Measurements from ENCODE around the gene ABCF2.

The ABCF2 gene

DNA sequence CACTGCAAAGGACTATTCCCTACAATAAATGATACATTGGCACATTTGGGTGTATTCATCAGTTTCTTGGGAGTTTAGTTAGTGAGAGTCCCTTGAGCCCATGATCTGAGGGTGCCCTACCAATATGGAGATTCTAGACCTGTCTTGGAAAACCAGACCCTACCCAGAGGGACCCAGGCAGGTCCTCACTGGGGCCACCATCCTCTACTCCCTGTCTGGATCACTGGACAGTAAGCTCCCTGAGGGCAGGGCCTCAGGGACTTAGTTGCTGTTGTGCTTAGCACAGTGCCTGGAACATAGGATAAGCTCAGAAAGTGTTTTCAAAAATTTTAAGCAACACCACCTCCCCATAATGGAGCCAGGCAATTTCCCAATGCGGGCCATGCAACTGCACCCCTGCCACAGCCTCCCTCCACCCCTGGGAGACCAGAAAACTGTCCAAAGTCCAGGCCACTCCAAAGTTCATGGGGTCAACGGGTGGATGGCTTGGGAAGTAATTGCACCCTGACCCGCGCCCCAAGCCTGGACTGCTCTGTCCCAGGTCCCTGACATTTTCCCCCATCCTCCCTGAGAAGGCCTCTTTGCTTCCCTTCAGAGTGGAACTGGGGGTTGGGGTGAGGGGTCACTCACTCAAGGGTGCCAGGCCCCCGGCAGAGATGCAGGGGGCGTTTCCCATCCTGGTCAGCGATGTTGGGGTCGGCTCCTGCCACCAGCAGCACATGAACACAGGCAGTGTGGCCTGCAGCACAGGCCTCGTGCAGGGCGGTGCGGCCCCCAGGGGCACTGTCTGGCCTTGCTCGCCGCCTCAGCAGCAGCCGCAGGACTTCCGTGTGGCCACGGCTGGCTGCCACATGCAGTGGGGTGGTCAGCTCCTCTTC, 41.0 kb downstream of the ABCF2 start:
- in situ Hi-C loops (cut with HindIII; ENCODE audit: low pct_ligation_motif_present, low pct_unique_long_range_greater_than_20kb, low sequenced_read_pairs) = no loop called here
- DNase-seq = no peak

DNA sequence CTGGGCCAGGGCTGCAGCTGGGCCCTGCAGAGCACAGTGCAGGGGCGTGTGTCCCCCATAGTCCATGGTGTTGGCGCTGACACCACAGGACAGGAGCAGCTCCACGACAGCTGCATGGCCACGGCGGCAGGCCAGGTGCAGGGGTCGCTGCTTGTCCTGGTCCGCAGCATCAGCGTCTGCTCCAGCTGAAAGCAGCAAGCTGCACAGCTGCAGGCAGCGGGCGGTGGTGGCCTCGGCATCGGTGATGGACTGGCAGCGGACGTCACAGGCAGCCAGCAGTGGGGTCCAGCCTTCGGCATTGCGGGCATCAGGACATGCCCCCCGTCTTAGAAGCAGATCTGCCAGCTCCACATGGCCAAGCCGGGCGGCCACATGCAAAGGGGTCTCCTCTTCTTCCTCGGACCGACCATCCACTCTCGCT, 46.0 kb downstream of the ABCF2 start:
- no peak for DNase-seq
- in situ Hi-C loops (cut with HindIII; ENCODE audit: low pct_ligation_motif_present, low pct_unique_long_range_greater_than_20kb, low sequenced_read_pairs) = no loop called here

DNA sequence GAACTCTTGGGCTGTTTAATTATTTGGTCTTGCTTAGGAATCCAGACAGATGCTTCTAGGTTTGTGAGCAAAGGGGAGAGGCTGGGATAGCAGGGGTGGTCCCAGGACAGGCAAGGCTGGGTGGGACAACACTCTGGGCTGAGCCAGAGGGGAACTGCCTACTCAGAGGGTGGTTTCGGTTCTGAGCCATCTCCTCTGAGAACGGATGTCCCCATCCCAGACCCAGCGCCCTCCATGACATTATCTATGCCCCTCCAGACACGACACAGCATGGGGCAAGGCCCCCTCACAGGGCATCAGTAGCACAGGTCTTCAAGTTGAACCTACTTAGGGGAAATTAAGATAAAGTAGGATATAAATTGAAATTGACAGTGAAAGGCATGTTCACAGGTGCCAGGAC, 47.1 kb downstream of the ABCF2 start:
- in situ Hi-C loops (cut with HindIII; ENCODE audit: low pct_ligation_motif_present, low pct_unique_long_range_greater_than_20kb, low sequenced_read_pairs) = no loop called here
- DNase-seq = no peak

DNA sequence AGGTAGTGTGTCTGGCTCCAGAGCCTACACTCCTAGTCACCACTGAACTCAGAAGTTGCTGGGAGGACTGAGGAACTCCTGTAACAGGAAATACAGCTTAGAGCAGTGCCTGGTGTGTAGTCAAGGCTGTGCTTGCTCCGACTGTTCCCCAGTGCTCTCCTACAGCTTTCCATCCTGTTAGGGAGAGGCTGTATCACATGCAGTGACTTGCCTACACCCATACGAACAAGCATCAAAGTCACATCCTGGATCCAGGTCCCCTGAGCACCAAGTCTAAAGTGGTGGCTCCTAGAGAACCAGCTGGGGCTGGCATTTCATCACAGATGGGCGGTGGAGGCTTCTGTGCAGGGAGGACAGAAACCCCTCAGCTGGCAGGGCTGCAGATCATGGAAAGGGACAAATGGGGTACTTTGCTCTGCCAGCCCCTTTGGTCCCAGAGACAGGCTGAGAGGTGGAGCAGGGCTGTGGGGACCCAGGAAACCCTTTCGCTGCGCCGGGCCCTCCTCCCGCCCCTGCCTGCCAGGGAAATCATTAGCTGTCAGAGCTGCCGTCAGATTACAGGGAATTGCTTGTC, 47.6 kb downstream of the ABCF2 start:
- in situ Hi-C loops (cut with HindIII; ENCODE audit: low pct_ligation_motif_present, low pct_unique_long_range_greater_than_20kb, low sequenced_read_pairs) = no loop called here
- no peak for DNase-seq

DNA sequence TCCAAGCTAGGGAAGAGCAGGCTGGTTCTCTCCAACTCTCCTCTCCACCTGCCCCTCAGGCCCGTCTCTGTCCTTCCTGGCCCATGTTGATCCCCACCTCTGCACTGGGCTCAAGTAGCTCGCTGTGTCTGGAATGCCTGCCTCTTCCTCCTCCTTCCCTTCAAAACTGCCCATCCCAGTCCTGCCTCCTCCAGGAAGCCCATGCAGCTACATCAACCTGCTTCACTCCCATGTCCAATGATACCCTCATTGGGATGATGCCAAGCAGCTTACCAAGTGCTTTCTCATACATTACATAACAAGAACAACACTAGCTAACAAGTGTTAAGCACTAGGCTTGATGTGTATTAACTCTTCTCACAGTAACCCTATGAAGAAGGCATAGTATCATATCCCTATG, 48.2 kb downstream of the ABCF2 start:
- DNase-seq = no peak
- in situ Hi-C loops (cut with HindIII; ENCODE audit: low pct_ligation_motif_present, low pct_unique_long_range_greater_than_20kb, low sequenced_read_pairs) = no loop called here

DNA sequence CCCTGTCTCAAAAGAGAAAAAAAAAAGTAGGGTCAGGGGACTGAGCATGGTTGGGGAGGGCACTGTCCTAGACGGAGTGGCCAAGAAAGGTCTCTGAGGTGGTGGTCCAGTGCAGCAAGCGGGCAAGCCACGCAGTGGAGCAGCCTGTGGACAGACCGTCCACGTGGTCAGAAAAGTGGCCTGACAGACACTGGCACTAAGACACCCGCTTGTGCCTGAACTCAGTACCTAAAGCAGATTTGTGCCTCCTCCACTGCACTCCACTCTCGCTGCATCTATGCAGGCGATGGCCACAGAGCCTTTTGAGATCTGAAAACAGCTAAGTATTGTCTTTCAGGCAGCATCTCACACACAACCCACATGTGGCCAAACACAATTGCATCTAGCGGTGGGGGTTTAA, 48.8 kb downstream of the ABCF2 start:
- no peak for DNase-seq

DNA sequence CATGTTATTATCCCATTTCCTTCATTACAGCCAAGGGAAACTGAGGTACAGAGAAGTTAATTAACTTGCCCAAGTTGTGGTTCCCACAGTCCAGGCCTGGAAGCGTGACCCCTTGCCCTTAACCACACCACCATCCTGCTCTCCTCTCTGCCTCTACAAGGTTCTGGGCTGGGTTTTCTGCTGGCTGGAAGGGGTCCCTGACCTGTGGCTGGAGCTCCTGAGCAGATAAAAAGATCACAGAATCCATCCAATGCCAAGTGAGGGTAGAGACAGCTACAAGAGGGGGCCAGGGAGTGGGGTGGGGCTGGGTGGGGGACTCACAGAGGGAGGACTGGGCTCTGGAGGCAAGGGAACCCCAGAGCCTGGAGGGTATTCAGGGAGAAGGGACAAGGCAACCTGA, 49.7 kb downstream of the ABCF2 start:
- in situ Hi-C loops (cut with HindIII; ENCODE audit: low pct_ligation_motif_present, low pct_unique_long_range_greater_than_20kb, low sequenced_read_pairs) = no loop called here
- DNase-seq = no peak

More for the DNA sequence above, 48.8 kb downstream of the ABCF2 start:
- in situ Hi-C loops (cut with HindIII; ENCODE audit: low pct_ligation_motif_present, low pct_unique_long_range_greater_than_20kb, low sequenced_read_pairs) = no loop called here

DNA sequence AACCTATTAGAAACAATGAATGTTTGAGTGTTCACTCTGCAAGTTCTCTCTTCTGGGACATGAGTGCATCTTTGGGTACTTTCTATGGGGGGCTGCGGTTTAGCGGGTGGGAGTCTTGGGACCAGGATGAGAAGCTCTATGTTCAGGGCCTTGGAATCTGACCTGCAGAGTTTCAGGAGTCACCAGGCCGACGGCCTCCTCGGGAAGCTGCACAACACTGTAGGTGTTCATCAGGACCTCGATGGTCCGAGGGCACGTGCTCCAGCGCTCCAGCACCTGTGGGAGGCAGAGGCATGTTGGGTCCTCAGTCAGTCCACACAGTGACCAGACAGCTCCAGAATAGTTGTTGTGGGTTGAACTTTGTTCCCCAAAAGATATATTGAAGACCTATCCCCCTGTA, 50.6 kb downstream of the ABCF2 start:
- in situ Hi-C loops (cut with HindIII; ENCODE audit: low pct_ligation_motif_present, low pct_unique_long_range_greater_than_20kb, low sequenced_read_pairs) = no loop called here
- no peak for DNase-seq

DNA sequence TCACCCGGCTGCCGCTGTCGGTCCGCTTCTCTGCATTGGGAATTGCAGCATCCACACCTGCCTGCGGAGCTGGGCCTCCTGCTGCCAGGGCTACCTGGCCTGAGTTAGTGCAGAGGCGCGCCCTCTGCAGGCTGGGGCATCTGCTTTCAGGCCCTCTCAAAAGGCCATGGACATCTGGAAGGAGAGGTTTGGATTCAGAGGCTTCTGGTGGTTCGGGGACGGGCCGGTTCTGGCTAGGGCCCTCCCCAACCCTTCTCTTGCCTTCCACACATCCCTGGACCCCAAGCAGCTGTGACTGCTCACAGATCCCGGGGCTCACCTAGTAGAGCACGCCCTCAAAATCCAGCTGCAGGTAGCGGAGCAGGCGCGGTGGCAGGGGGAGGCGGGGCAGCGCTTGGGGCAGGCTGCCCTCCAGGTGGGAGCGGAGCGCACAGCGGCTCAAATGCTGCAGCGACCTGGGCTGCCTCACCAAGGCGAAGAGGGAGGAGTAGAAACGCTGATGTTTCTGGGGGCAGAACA, 51.2 kb downstream of the ABCF2 start:
- DNase-seq = no peak
- in situ Hi-C loops (cut with HindIII; ENCODE audit: low pct_ligation_motif_present, low pct_unique_long_range_greater_than_20kb, low sequenced_read_pairs) = no loop called here

DNA sequence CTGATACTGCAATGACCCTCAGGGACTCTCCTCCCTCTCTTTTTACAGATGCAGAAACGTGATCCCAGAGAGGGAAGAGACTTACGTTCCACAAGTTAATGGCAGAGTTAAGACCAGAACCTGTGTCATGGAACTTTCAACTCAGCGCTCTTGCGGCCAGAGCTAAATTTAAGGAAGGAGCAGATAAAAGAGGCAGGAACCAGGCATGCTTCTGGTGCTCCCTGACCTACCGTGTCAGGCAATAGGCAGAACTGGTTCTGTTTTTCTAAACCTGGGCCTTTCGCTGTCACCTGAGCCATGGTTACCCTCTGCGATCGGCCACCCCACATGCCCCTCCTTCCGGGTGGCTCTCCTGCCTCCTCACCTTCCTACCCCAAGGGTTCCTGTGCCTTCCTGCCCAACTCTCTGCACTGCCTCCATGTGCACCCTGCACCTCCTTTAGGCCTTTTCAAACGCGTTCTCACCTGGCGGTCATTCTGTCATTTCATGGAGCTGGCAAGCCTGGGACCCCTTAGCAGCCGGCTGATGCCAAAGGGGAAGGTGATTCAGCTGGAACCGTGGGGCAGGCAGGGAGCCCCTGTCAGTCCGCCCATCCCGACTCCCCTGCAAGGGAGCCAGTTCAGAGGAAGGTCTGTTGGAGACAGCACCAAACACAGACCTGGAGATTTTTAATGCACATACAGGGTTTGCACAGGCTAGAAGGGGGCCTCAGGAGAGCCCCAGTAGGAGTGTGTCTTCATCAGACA, 51.8 kb downstream of the ABCF2 start:
- no peak for DNase-seq
- in situ Hi-C loops (cut with HindIII; ENCODE audit: low pct_ligation_motif_present, low pct_unique_long_range_greater_than_20kb, low sequenced_read_pairs) = no loop called here

DNA sequence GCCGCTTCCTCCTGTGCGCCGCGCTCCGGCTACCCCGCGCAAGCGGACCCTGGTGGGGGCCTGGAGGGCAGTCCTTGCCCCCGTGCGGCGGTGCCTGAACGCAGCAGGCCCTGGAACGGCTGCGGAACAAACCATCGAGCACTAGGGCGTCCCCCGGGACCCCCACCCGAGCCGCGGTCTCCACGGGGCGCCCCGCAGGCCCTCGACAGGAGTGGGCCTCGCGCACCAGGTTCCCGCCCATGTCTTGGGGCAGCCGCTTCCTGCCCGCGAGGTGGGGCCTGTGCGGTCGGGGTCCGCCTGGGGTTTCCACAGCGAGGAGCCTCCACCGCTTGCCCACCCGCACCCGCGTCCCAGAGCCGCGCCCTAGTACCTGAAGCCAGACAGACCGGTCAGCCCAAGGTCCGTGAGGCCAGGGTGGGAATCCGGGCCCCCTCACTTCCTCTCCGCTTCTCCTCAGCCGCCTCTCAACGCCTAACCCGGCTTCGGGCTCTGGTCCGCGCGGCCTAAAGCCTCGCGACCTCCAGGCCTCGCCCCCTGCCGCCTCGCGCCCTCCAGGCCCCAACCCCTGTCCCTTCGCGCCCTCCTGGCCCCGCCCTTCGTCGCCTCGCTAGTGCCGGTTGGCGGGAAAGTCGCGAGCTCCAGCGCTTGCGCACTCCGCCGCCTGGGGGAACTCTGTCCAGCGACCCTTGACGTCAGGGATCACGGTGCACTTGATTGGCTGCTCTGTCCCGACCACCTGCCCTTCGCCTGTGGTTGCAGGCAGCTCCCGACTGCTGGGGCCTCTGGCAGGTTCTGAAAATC, 52.6 kb downstream of the ABCF2 start:
- in situ Hi-C loops (cut with HindIII; ENCODE audit: low pct_ligation_motif_present, low pct_unique_long_range_greater_than_20kb, low sequenced_read_pairs) = no loop called here
- DNase-seq = no peak

DNA sequence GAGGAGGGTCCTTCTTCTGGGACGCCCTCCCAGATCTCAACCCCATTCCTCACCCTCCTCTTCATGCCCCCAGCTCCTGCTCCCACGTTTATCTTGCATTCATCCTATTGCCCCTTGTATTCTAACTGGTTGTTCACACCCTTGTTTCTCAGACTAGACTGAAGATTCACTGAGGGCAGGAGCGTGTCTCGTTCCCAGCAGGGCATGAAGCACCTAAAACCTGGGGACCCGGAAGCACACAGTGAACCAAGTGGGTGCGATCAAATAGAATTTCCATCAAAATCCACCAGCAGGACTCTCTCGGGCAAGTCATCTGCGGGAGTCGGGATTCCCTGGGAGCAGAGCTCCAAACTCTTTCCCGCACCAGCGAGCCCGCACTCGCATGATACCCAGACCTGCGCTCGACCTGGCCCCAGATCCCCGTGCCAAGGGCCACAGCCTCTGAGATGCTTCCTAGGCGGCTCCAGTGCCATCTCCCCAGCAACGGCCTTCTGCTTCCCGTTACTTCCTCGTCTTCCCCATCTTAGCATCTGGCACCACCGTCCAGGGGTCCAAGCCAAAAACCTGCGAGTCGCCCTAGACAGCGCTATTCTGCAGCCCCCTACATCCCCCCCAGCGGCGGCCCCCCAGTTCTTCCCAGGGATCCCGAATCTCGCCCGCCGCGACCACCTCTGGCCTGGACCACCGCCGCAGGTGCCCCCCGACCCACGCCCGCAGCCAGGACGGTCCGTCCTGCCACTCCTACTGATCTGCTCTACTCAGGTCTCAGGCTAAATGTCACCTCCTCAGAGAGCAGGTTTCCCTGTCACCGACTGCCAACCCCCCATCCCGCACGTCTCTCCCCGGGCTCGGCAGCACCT, 53.4 kb downstream of the ABCF2 start:
- in situ Hi-C loops (cut with HindIII; ENCODE audit: low pct_ligation_motif_present, low pct_unique_long_range_greater_than_20kb, low sequenced_read_pairs) = no loop called here
- DNase-seq = no peak

DNA sequence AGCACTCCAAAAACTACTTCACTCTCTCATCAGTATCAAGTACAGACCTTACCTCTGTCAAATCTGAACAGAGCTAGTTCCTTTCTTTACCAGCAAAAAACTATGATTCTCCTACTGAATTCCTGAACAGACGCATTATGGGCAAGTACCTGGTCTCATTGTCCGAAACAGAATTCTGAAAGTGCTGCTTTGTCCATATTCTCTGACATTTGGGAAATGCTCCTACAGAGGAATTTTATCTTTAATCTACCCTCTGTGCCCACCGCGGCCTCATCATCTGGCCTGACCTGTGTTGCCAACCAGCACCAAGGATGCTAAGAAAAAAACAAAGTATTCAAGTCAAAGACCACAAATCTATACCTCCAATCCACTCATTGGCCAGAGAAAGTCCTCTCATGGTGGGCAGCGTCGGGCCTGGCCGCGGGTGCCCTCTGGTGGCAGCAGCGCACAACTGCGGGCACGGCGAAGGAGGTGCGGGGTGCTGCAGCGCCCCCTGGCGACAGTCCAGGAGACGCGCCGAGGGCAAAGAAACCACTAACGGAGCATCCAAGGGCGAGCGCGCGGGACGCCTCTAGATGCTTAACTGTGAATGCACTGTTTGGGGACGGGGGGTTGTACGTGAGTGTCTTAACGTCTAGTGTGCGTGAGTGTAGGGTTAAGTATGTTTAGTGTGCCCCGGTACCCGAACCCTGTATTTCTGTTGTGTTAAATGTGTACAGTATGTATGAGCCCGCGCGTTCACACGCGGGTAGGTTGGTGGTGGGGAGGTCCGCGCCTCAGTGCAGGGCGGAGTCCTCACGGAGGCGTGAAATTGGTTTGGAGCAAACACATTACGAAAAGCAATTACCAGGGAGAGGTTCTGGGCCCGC, 54.5 kb downstream of the ABCF2 start:
- in situ Hi-C loops (cut with HindIII; ENCODE audit: low pct_ligation_motif_present, low pct_unique_long_range_greater_than_20kb, low sequenced_read_pairs) = no loop called here

DNA sequence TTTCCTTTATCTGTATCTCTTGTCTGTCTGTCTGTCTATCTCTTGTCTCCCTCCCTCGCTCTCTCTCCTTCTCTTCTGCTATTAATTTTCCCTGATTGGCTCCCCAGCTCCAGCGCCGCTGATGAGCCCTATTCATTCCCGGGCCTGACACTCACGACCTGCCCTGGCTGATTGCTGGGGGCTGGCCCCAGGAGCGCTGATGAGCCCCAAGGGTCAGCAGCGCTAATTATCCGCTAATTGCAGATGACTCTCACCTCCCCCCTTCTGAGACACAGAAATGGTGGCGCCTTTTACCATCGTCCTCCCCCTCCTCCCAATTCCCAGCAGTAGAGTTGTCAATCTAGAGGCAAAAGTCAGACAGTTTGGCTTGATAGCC, 58.2 kb downstream of the ABCF2 start:
- DNase-seq = no peak

More for the DNA sequence above, 54.5 kb downstream of the ABCF2 start:
- peak; percentile 78 for DNase-seq

DNA sequence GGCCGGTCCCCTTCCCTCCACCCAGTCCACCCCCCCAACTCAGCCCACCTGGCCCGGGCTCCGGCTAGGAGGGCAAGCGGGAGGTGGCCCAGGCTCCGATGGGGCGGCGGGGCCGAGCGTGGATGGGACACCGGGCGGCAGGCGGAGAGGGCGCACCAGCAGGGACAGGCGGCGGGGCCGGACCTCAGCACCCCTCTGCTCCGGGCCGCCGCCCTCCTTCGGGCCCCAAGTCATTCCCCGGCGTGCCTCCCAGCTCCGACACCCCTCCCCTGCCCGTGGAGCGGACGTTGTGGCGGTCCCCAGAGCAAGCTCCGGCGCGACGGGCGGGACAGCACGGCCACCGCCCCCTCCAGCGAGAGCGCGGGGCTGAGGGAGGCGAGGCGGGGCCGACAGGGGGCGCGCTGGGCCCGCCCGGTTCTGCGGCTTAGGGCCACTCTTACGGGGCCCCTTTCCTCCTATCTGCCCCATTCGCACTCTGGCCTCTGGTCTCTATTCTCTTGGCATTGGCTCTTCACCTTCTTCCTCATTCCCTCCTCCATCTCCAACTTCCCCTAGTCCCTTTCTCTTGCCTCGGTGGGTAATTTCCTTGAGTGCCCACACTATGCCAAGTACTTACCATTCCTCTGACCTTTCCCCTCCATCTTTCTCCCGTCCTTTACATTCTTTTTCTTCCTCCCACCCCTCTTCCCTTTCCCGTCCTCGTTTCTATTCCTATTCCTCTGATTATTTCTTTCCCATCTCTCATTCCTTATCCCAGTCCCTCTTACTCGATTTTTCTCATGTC, 58.8 kb downstream of the ABCF2 start:
- in situ Hi-C loops (cut with HindIII; ENCODE audit: low pct_ligation_motif_present, low pct_unique_long_range_greater_than_20kb, low sequenced_read_pairs) = no loop called here
- peak; percentile 59 for DNase-seq

More for the DNA sequence above, 58.2 kb downstream of the ABCF2 start:
- in situ Hi-C loops (cut with HindIII; ENCODE audit: low pct_ligation_motif_present, low pct_unique_long_range_greater_than_20kb, low sequenced_read_pairs) = no loop called here
